ENCODE data around the gene SGCA.

The SGCA gene

GRCh38 chr17:50209472-50210239, 43.9 kb downstream of the SGCA start:
- no peak for DNase-seq (ENCODE audit: low read depth)

GRCh38 chr17:50210240-50211225, 44.7 kb downstream of the SGCA start:
- DNase-seq (ENCODE audit: low read depth): no peak

GRCh38 chr17:50211249-50212120, 45.7 kb downstream of the SGCA start:
- no peak for DNase-seq (ENCODE audit: low read depth)

- no peak for DNase-seq (ENCODE audit: low read depth)
These were observed 46.5 kb downstream of the SGCA start for GRCh38 chr17:50212121-50212843.

GRCh38 chr17:50213026-50214022, 47.5 kb downstream of the SGCA start:
- DNase-seq (ENCODE audit: low read depth): no peak

GRCh38 chr17:50214976-50215760, 49.4 kb downstream of the SGCA start:
- no peak for DNase-seq (ENCODE audit: low read depth)

GRCh38 chr17:50217591-50217990, 51.8 kb downstream of the SGCA start:
- DNase-seq (ENCODE audit: low read depth): no peak

- DNase-seq (ENCODE audit: low read depth): no peak
These were observed 52.4 kb downstream of the SGCA start for GRCh38 chr17:50218071-50218759.

- no peak for DNase-seq (ENCODE audit: low read depth)
These were observed 53.0 kb downstream of the SGCA start for GRCh38 chr17:50218771-50219315.

GRCh38 chr17:50219342-50219741, 53.5 kb downstream of the SGCA start:
- DNase-seq (ENCODE audit: low read depth): no peak

- DNase-seq (ENCODE audit: low read depth): no peak
These were observed 54.2 kb downstream of the SGCA start for GRCh38 chr17:50219939-50220465.

GRCh38 chr17:50220811-50221210, 55.0 kb downstream of the SGCA start:
- DNase-seq (ENCODE audit: low read depth): no peak

- no peak for DNase-seq (ENCODE audit: low read depth)
These were observed 55.6 kb downstream of the SGCA start for GRCh38 chr17:50221266-50221863.

- no peak for DNase-seq (ENCODE audit: low read depth)
These were observed 56.2 kb downstream of the SGCA start for GRCh38 chr17:50221864-50222545.

- no peak for DNase-seq (ENCODE audit: low read depth)
These were observed 57.1 kb downstream of the SGCA start for GRCh38 chr17:50222922-50223321.

Data from activated T-helper 1 cell treated with Interleukin-2 at 50 U/mL for 16 hours (primary cell).